IMR-90 (cell line): ENCODE measurements around the gene USF1. TPM values are rescaled to one million over a fixed set of nuclear protein-coding genes. Genes with fewer than 3 reads are reported as not detected.

Source experiments
- ATAC-seq: fragments of 200-7000 bp; cut with Tn5 transposase; 2 replicates; pipeline ENCODE4 v1.9.1; 2020; ENCODE audit warnings: low read depth, mild to moderate bottlenecking, moderate library complexity
- BruUV-seq: library from RNA; stranded (reverse); fragments of 400-500 nt; replicated peaks from 2 replicates; lab custom pipeline; 2021; lab: Mats Ljungman, UMichigan
- CTCF ChIA-PET: fragments of 300-600 bp; formaldehyde crosslinking; extraction: SDS; loops from one replicate; lab custom pipeline; 2021; ENCODE audit warnings: antibody characterized with exemption; lab: Yijun Ruan, JAX
- POLR2A ChIA-PET: fragments of 300-600 bp; sonication (Branson Sonifier 250); formaldehyde crosslinking; loops from one replicate; lab custom pipeline; 2022; ENCODE audit warnings: antibody characterized with exemption; ENCODE audit not compliant: unreplicated experiment; lab: Charles Lee
- DNase-seq: peaks from one replicate; pipeline ENCODE4 v3.0.0; 2013
- H2AFZ ChIP-seq: replicated peaks from 2 replicates; pipeline ENCODE3; 2013; ENCODE audit warnings: low read length, mild to moderate bottlenecking; ENCODE audit not compliant: poor library complexity
- H2AK5ac ChIP-seq: 2 replicates; pipeline ENCODE4 v1.6.1; 2013; ENCODE audit warnings: low read depth, low read length, inconsistent platforms
- H2AK9ac ChIP-seq: replicated peaks from 2 replicates; pipeline ENCODE3; 2013; ENCODE audit warnings: mild to moderate bottlenecking, low read depth, low read length, moderate library complexity; ENCODE audit not compliant: poor library complexity
- H2BK120ac ChIP-seq: 2 replicates; pipeline ENCODE4 v1.6.1; 2013; ENCODE audit warnings: low read depth, low read length, inconsistent platforms
- H2BK15ac ChIP-seq: 3 replicates; pipeline ENCODE4 v1.6.1; 2013; ENCODE audit warnings: low read depth, low read length, inconsistent platforms
- H2BK20ac ChIP-seq: 2 replicates; pipeline ENCODE4 v1.6.1; 2013; ENCODE audit warnings: low read depth, mild to moderate bottlenecking, inconsistent platforms, low read length, moderate library complexity
- H2BK5ac ChIP-seq: 2 replicates; pipeline ENCODE4 v1.6.1; 2013; ENCODE audit warnings: mild to moderate bottlenecking, low read depth, low read length, inconsistent platforms; ENCODE audit not compliant: poor library complexity, severe bottlenecking
- H3K14ac ChIP-seq: replicated peaks from 2 replicates; pipeline ENCODE4 v1.6.1; 2013; ENCODE audit warnings: low read depth, low read length, inconsistent platforms
- H3K18ac ChIP-seq: 2 replicates; pipeline ENCODE4 v1.6.1; 2013; ENCODE audit warnings: low read depth, low read length, control low read depth
- H3K23ac ChIP-seq: 2 replicates; pipeline ENCODE4 v1.6.1; 2013; ENCODE audit warnings: low read depth, low read length, inconsistent platforms
- H3K27ac ChIP-seq: 2 replicates; pipeline ENCODE4 v1.5.1; 2013; ENCODE audit warnings: mild to moderate bottlenecking, control low read depth, low read length; ENCODE audit not compliant: insufficient read depth
- H3K27me3 ChIP-seq: 2 replicates; pipeline ENCODE4 v1.6.1; 2013; ENCODE audit warnings: low read length; ENCODE audit not compliant: control insufficient read depth, insufficient read depth
- H3K36me3 ChIP-seq: 2 replicates; pipeline ENCODE4 v1.6.1; 2013; ENCODE audit warnings: low read length, mixed read lengths; ENCODE audit not compliant: control insufficient read depth, insufficient read depth
- H3K4ac ChIP-seq: 2 replicates; pipeline ENCODE4 v1.6.1; 2013; ENCODE audit warnings: low read depth, low read length, inconsistent platforms
- H3K4me1 ChIP-seq: 2 replicates; pipeline ENCODE4 v1.6.1; 2013; ENCODE audit warnings: low read length, mixed read lengths; ENCODE audit not compliant: control insufficient read depth, insufficient read depth
- H3K4me2 ChIP-seq: 2 replicates; pipeline ENCODE4 v1.6.1; 2013; ENCODE audit warnings: low read depth, mild to moderate bottlenecking, control low read depth, low read length, moderate library complexity
- H3K4me3 ChIP-seq: 2 replicates; pipeline ENCODE4 v1.5.1; 2013; ENCODE audit warnings: low read depth, mild to moderate bottlenecking, control low read depth, low read length, moderate library complexity; ENCODE audit not compliant: insufficient read depth
- H3K56ac ChIP-seq: 2 replicates; pipeline ENCODE4 v1.6.1; 2013; ENCODE audit warnings: low read length, inconsistent platforms; ENCODE audit not compliant: insufficient read depth; ENCODE audit errors: extremely low read depth
- H3K79me1 ChIP-seq, 2 experiments: 2 replicates each; pipeline ENCODE4 v1.6.1; 2013; ENCODE audit warnings: low read length in 2 of 2, inconsistent platforms in 1 of 2, low read depth in 1 of 2
- H3K9ac ChIP-seq: 2 replicates; pipeline ENCODE4 v1.6.1; 2013; ENCODE audit warnings: low read depth, low read length, control low read depth
- H3K9me1 ChIP-seq: 2 replicates; pipeline ENCODE4 v1.6.1; 2013; ENCODE audit warnings: low read length, inconsistent platforms; ENCODE audit not compliant: insufficient read depth
- H3K9me3 ChIP-seq: 2 replicates; pipeline ENCODE4 v1.6.1; 2013; ENCODE audit warnings: low read length; ENCODE audit not compliant: control insufficient read depth, insufficient read depth
- H4K20me1 ChIP-seq: 2 replicates; pipeline ENCODE4 v1.6.1; 2013; ENCODE audit warnings: low read length, inconsistent platforms; ENCODE audit not compliant: insufficient read depth
- H4K5ac ChIP-seq: 2 replicates; pipeline ENCODE4 v1.6.1; 2013; ENCODE audit warnings: mild to moderate bottlenecking, low read depth, low read length, control low read depth
- H4K8ac ChIP-seq, 2 experiments: 2 replicates each; pipeline ENCODE4 v1.6.1; 2013; ENCODE audit warnings: low read depth in 2 of 2, low read length in 2 of 2, control low read depth in 1 of 2, inconsistent platforms in 1 of 2
- H4K91ac ChIP-seq: 2 replicates; pipeline ENCODE4 v1.6.1; 2013; ENCODE audit warnings: low read depth, low read length, inconsistent platforms; ENCODE audit not compliant: insufficient read depth
- BHLHE40 ChIP-seq: fragments of 150-350 bp; IDR thresholded peaks from 2 replicates; pipeline ENCODE4 v1.6.1; 2016; ENCODE audit warnings: mild to moderate bottlenecking, low read depth, low read length
- CEBPB ChIP-seq: IDR thresholded peaks from 2 replicates; pipeline ENCODE4 v1.6.1; 2012; ENCODE audit warnings: low read depth, low read length, improper control_type of control experiment
- CTCF ChIP-seq: conservative IDR thresholded peaks from 2 replicates; pipeline ENCODE4 v1.5.1; 2012; ENCODE audit warnings: mild to moderate bottlenecking, low read depth, low read length, improper control_type of control experiment
- MXI1 ChIP-seq: IDR thresholded peaks from 2 replicates; pipeline ENCODE4 v1.6.1; 2012; ENCODE audit warnings: low read depth, mild to moderate bottlenecking, low read length, moderate library complexity, borderline replicate concordance
- RAD21 ChIP-seq: IDR thresholded peaks from 2 replicates; pipeline ENCODE4 v1.6.1; 2012; ENCODE audit warnings: low read length, improper control_type of control experiment
- RCOR1 ChIP-seq: IDR thresholded peaks from 2 replicates; pipeline ENCODE4 v1.6.1; 2012; ENCODE audit warnings: mild to moderate bottlenecking, low read length, improper control_type of control experiment; ENCODE audit not compliant: insufficient replicate concordance
- SMC3 ChIP-seq: fragments of 150-350 bp; IDR thresholded peaks from 2 replicates; pipeline ENCODE4 v1.6.1; 2016; ENCODE audit warnings: low read depth, mild to moderate bottlenecking, antibody characterized with exemption, low read length, moderate library complexity
- USF2 ChIP-seq: fragments of 150-350 bp; IDR thresholded peaks from 2 replicates; pipeline ENCODE4 v1.6.1; 2017; ENCODE audit warnings: mild to moderate bottlenecking, antibody characterized with exemption, low read length, low read depth
- WGBS, 2 experiments: methylation state at CpG; one replicate each; pipeline versions ENCODE4 v1.1.5 to v1.1.7; 2013; ENCODE audit warnings: missing lambda C conversion rate in 2 of 2; ENCODE audit not compliant: insufficient read length in 1 of 2; ENCODE audit errors: extremely low coverage in 2 of 2; 5-methylcytosine and 5-hydroxymethylcytosine counted together
- dilution Hi-C: fragments of 300-500 bp; cut with HindIII; formaldehyde crosslinking; loops from one replicate; pipeline ENCODE4 v1.14.3; 2018; ENCODE audit warnings: low sequenced_read_pairs; ENCODE audit not compliant: unreplicated experiment
- in situ Hi-C: fragments of 300-500 bp; cut with MboI; formaldehyde crosslinking; loops from 3 replicates; pipeline ENCODE4 v1.14.3; 2019; ENCODE audit warnings: low sequenced_read_pairs, inconsistent platforms, mixed read lengths
- intact Hi-C: fragments of 100-400 bp; cut with micrococcal nuclease; formaldehyde crosslinking; loops from 2 replicates; pipeline ENCODE4 v1.10.0; 2022
- polyA plus RNA-seq, 3 experiments: library from polyadenylated mRNA; depleted of rRNA; stranded (reverse); fragments of >200 nt; gene quantifications; 2 replicates each; pipeline ENCODE4 v1.2.3, GENCODE V29; 2012; ENCODE audit warnings: low replicate concordance in 1 of 3
- total RNA-seq: library from RNA; depleted of rRNA; stranded (reverse); fragments of >200 nt; gene quantifications from 2 replicates; pipeline ENCODE4 v1.2.3, GENCODE V29; 2012

Gene USF1
- total and polyA plus RNA-seq, 2 of the 4 experiments (the other 2 are of a cell fraction), result 37.1 to 78.9 TPM

- Histone ChIP-seq H3K27me3 (no peaks in the 10 kb centered on the region), H3K79me1 (no peaks in the 10 kb centered on the region), H3K9me1 (no peaks in the 10 kb centered on the region), H3K4me3 (no peak overlapping the region), H3K23ac (no peak overlapping the region), H2BK20ac (no peak overlapping the region), H2AK5ac (no peak overlapping the region), H4K20me1 (no peaks in the 10 kb centered on the region), H2AK9ac (no peak overlapping the region), H3K56ac (no peak overlapping the region), H4K5ac (no peak overlapping the region), H3K4me2 (no peak overlapping the region), H3K14ac (no peak overlapping the region), H3K4ac (no peak overlapping the region), H4K8ac (no peak overlapping the region), H3K9me3 (no peaks in the 10 kb centered on the region), H2BK120ac (no peak overlapping the region), H3K18ac (no peak overlapping the region), H2AFZ (no peak overlapping the region), H3K4me1 (no peaks in the 10 kb centered on the region), H2BK15ac (no peak overlapping the region), H3K36me3 (no peaks in the 10 kb centered on the region), H3K9ac (no peak overlapping the region), H2BK5ac (no peak overlapping the region), H4K91ac (no peak overlapping the region), H3K27ac (no peak overlapping the region)
- intact Hi-C loops, result loop anchor here (1.0 to 2.0 kb wide), 4 partner anchors 52 to 267 kb away; partner anchors contain the start of genes KLHDC9 and USF1
- 0% methylated on average over 1 of the region's 14 CpGs; no CpG with 5 or more reads in 1 of the 2 experiments for WGBS, 2 experiments
- ChIA-PET CTCF (interaction anchor here (0.7 to 1.4 kb wide), 2 partner anchors 103 to 124 kb away, joined by 3 read pairs; partner anchors contain the start of genes NIT1 and PFDN2), POLR2A (no interaction called here)
- peak; percentile 85 for ATAC-seq
- BruUV-seq, result no TSS peak
- in situ Hi-C loops, result no loop called here
- TF ChIP-seq MXI1, result no peak
- TF ChIP-seq BHLHE40, result no peak
- TF ChIP-seq USF2, result no peak
- TF ChIP-seq RCOR1, result no peak
- peak; percentile 49 for TF ChIP-seq SMC3
- peak; percentile 75 for TF ChIP-seq CEBPB
- peak; percentile 48 for TF ChIP-seq RAD21
- peak; percentile 52 for TF ChIP-seq CTCF
- DNase-seq, result peak; percentile 77
- dilution Hi-C loops, result no loop called here
Measured at GRCh38 chr1:160993544-160994193, 52.1 kb downstream of the USF1 start.
